Activated T-helper 1 cell treated with Interleukin-2 at 50 U/mL for 16 hours (primary cell): Measurements from ENCODE around the gene CLBA1.
A peak's percentile ranks its signal among the peaks of the same experiment; 100 is the strongest.

ENCODE experiments used
- DNase-seq: peaks from one replicate; pipeline ENCODE4 v3.0.0-alpha.2; 2020; ENCODE audit warnings: low read depth

CLBA1 gene

GRCh38 chr14:105005929-105006830 lies 20.6 kb downstream of the CLBA1 start:
- DNase-seq, result no peak

- DNase-seq, result no peak
Observed at GRCh38 chr14:105006831-105007592, 21.4 kb downstream of the CLBA1 start.

GRCh38 chr14:105007593-105008264 lies 22.1 kb downstream of the CLBA1 start:
- DNase-seq, result no peak

- no peak for DNase-seq
Observed at GRCh38 chr14:105010106-105010505, 24.5 kb downstream of the CLBA1 start.

- DNase-seq, result no peak
Observed at GRCh38 chr14:105010891-105011291, 25.3 kb downstream of the CLBA1 start.

GRCh38 chr14:105011312-105011990 lies 25.9 kb downstream of the CLBA1 start:
- DNase-seq, result no peak

- no peak for DNase-seq
Observed at GRCh38 chr14:105012171-105012985, 26.8 kb downstream of the CLBA1 start.

GRCh38 chr14:105013150-105013785 lies 27.7 kb downstream of the CLBA1 start:
- DNase-seq, result no peak

- no peak for DNase-seq
Observed at GRCh38 chr14:105014032-105014431, 28.4 kb downstream of the CLBA1 start.

- DNase-seq, result no peak
Observed at GRCh38 chr14:105014631-105015030, 29.0 kb downstream of the CLBA1 start.

GRCh38 chr14:105015242-105015641 lies 29.7 kb downstream of the CLBA1 start:
- DNase-seq, result no peak

- no peak for DNase-seq
Observed at GRCh38 chr14:105015905-105016304, 30.3 kb downstream of the CLBA1 start.

- DNase-seq, result no peak
Observed at GRCh38 chr14:105018414-105018813, 32.8 kb downstream of the CLBA1 start.

GRCh38 chr14:105019861-105020814 lies 34.5 kb downstream of the CLBA1 start:
- peak; percentile 42 for DNase-seq

- peak; percentile 98 for DNase-seq
Observed at GRCh38 chr14:105020815-105021655, 35.4 kb downstream of the CLBA1 start, which contains the start of gene CDCA4. Gene CDCA4, minus strand, starts transcription at chr14:105021083. Its CDS starts 9,154 bp downstream, at chr14:105011929.

- DNase-seq, result no peak
Observed at GRCh38 chr14:105021656-105022275, 36.2 kb downstream of the CLBA1 start.

GRCh38 chr14:105022276-105022670 lies 36.7 kb downstream of the CLBA1 start:
- no peak for DNase-seq

GRCh38 chr14:105023144-105023543 lies 37.6 kb downstream of the CLBA1 start:
- DNase-seq, result no peak
